Breast epithelium (tissue), 4 donors: ENCODE data around the gene FBXL7. TPM values are rescaled to one million over a fixed set of nuclear protein-coding genes. Genes with fewer than 3 reads are reported as not detected.

Experiments used
- DNase-seq, 2 donors: peaks; one replicate each; pipeline ENCODE4 v3.0.0-alpha.2; 2019; ENCODE audit warnings: low spot score in 2 of 2
- H3K27ac ChIP-seq, 2 donors: fragments of 200-600 bp; sonication (generic) in 1 of 2; one replicate each; pipeline ENCODE4 v1.5.1; 2016 to 2019; ENCODE audit warnings: mild to moderate bottlenecking in 1 of 2
- H3K27me3 ChIP-seq, 2 donors: fragments of 200-600 bp; sonication (generic) in 1 of 2; one replicate each; pipeline versions ENCODE4 v1.5.1 to v1.6.0; 2017 to 2019; ENCODE audit warnings: control low read depth in 1 of 2, mild to moderate bottlenecking in 1 of 2
- H3K36me3 ChIP-seq: fragments of 200-600 bp; one replicate; pipeline ENCODE4 v1.5.1; 2019
- H3K4me1 ChIP-seq, 2 donors: fragments of 200-600 bp; sonication (generic); one replicate each; pipeline ENCODE4 v1.5.1; 2016 to 2019; ENCODE audit warnings: control low read depth in 1 of 2
- H3K4me3 ChIP-seq, 3 donors: fragments of 200-600 bp; sonication (generic); 1 replicate in 2 of 3; 2 replicates in 1 of 3; pipeline ENCODE4 v1.5.1; 2016 to 2019; ENCODE audit warnings: mild to moderate bottlenecking in 3 of 3, moderate library complexity in 2 of 3
- H3K9me3 ChIP-seq, 2 donors: fragments of 200-600 bp; sonication (generic) in 1 of 2; one replicate each; pipeline ENCODE4 v1.5.1; 2016 to 2019; ENCODE audit warnings: control low read depth in 1 of 2
- CTCF ChIP-seq, 3 donors: fragments of 450-650 bp; IDR thresholded peaks; one replicate each; pipeline ENCODE4 v1.5.1; 2016 to 2017; ENCODE audit warnings: antibody characterized with exemption in 3 of 3, mild to moderate bottlenecking in 3 of 3, moderate library complexity in 3 of 3
- POLR2A ChIP-seq: fragments of 450-650 bp; IDR thresholded peaks from one replicate; pipeline ENCODE4 v1.6.1; 2016; ENCODE audit warnings: antibody characterized with exemption, mild to moderate bottlenecking, moderate library complexity
- POLR2AphosphoS5 ChIP-seq, 3 donors: sonication (generic); formaldehyde crosslinking; IDR thresholded peaks; one replicate each; pipeline ENCODE4 v1.6.1; 2017; ENCODE audit warnings: antibody characterized with exemption in 3 of 3
- intact Hi-C: fragments of 100-400 bp; cut with DNase I; formaldehyde crosslinking; loops from one replicate; pipeline ENCODE4 v1.15.1; 2023; ENCODE audit warnings: low total_unique reads
- total RNA-seq, 3 donors: library from RNA; depleted of rRNA; stranded (reverse); fragments of >200 nt; gene quantifications; one replicate each; pipeline ENCODE4 v1.1.0, GENCODE V29; 2016

Gene FBXL7
- total RNA-seq, 3 donors from 2014 or later, result 6.9 to 17.3 (median 10.8) TPM

GRCh38 chr5:15791859-15792258, 291.9 kb downstream of the FBXL7 start:
- TF ChIP-seq POLR2A, result no peak
- no peak for TF ChIP-seq POLR2AphosphoS5 (IDR thresholded peaks at IDR 0.05)
- no peak for TF ChIP-seq CTCF (IDR thresholded peaks at IDR 0.05)
- H3K4me3 ChIP-seq, result no peak overlapping the region
- H3K9me3 ChIP-seq, result no peaks in the 10 kb centered on the region
- no peak for DNase-seq
- no peaks in the 10 kb centered on the region for H3K27me3 ChIP-seq
- no peak overlapping the region for H3K27ac ChIP-seq
- no peaks in the 10 kb centered on the region for H3K36me3 ChIP-seq
- intact Hi-C loops, result no loop called here
- H3K4me1 ChIP-seq, result peaks cover 4 to 9% of the 10 kb centered on the region in 2 donors

GRCh38 chr5:15794052-15794985, 294.3 kb downstream of the FBXL7 start:
- peak overlapping the region in 1 of 2 donors; percentile 53 for H3K27ac ChIP-seq

GRCh38 chr5:15796096-15796495, 296.1 kb downstream of the FBXL7 start:
- Histone ChIP-seq H3K4me3 (no peak overlapping the region), H3K9me3 (no peaks in the 10 kb centered on the region), H3K27ac (no peak overlapping the region), H3K27me3 (no peaks in the 10 kb centered on the region), H3K36me3 (no peaks in the 10 kb centered on the region), H3K4me1 (peaks cover 4 to 9% of the 10 kb centered on the region in 2 donors)
- TF ChIP-seq CTCF (IDR thresholded peaks at IDR 0.05), result no peak
- no peak for TF ChIP-seq POLR2A
- TF ChIP-seq POLR2AphosphoS5 (IDR thresholded peaks at IDR 0.05), result no peak
- no peak for DNase-seq
- intact Hi-C loops, result no loop called here

More at GRCh38 chr5:15794052-15794985, 294.3 kb downstream of the FBXL7 start:
- Histone ChIP-seq H3K27me3 (no peaks in the 10 kb centered on the region), H3K36me3 (no peaks in the 10 kb centered on the region), H3K4me1 (peaks cover 4 to 9% of the 10 kb centered on the region in 2 donors), H3K9me3 (no peaks in the 10 kb centered on the region), H3K4me3 (no peak overlapping the region)
- DNase-seq, result no peak
- intact Hi-C loops, result no loop called here
- TF ChIP-seq POLR2AphosphoS5 (IDR thresholded peaks at IDR 0.05) (no peak), POLR2A (no peak), CTCF (IDR thresholded peaks at IDR 0.05) (no peak)

GRCh38 chr5:15796557-15796956, 296.6 kb downstream of the FBXL7 start:
- Histone ChIP-seq H3K9me3 (no peaks in the 10 kb centered on the region), H3K4me3 (no peak overlapping the region), H3K27me3 (no peaks in the 10 kb centered on the region), H3K27ac (no peak overlapping the region), H3K36me3 (no peaks in the 10 kb centered on the region), H3K4me1 (peaks cover 4 to 9% of the 10 kb centered on the region in 2 donors)
- no peak for DNase-seq
- TF ChIP-seq CTCF (IDR thresholded peaks at IDR 0.05) (no peak), POLR2A (no peak), POLR2AphosphoS5 (IDR thresholded peaks at IDR 0.05) (no peak)
- intact Hi-C loops, result no loop called here

- Histone ChIP-seq H3K4me1 (peaks cover 4 to 9% of the 10 kb centered on the region in 2 donors), H3K9me3 (no peaks in the 10 kb centered on the region), H3K27ac (no peak overlapping the region), H3K36me3 (no peaks in the 10 kb centered on the region), H3K4me3 (no peak overlapping the region), H3K27me3 (no peaks in the 10 kb centered on the region)
- TF ChIP-seq POLR2AphosphoS5 (IDR thresholded peaks at IDR 0.05) (no peak), POLR2A (no peak), CTCF (IDR thresholded peaks at IDR 0.05) (no peak)
- no peak for DNase-seq
- intact Hi-C loops, result no loop called here
Observed at GRCh38 chr5:15797116-15797515, 297.1 kb downstream of the FBXL7 start.
